BJ (cell line): ENCODE data around the gene SNX7. TPM values are rescaled to one million over a fixed set of nuclear protein-coding genes. Genes with fewer than 3 reads are reported as not detected.

Source experiments
- CTCF ChIA-PET: fragments of 350-600 bp; formaldehyde crosslinking; extraction: SDS; loops from one replicate; lab custom pipeline; 2021; ENCODE audit warnings: antibody characterized with exemption, inconsistent platforms; lab: Yijun Ruan, JAX
- POLR2A ChIA-PET: fragments of 300-600 bp; sonication (Branson Sonifier 250); formaldehyde crosslinking; extraction: SDS; loops from one replicate; lab custom pipeline; 2021; ENCODE audit warnings: antibody characterized with exemption; lab: Charles Lee
- DNase-seq: peaks from one replicate; pipeline ENCODE4 v3.0.0-alpha.2; 2011; ENCODE audit warnings: low read depth
- H3K27me3 ChIP-seq: 2 replicates; pipeline ENCODE4 v1.6.0; 2011; ENCODE audit warnings: low read length; ENCODE audit not compliant: control insufficient read depth, insufficient read depth
- H3K36me3 ChIP-seq: 2 replicates; pipeline ENCODE4 v1.5.1; 2011; ENCODE audit warnings: low read length; ENCODE audit not compliant: control insufficient read depth, insufficient read depth
- H3K4me3 ChIP-seq: 2 replicates; pipeline ENCODE4 v1.5.1; 2011; ENCODE audit warnings: low read depth, mild to moderate bottlenecking, control low read depth, low read length
- CTCF ChIP-seq: IDR thresholded peaks from 2 replicates; pipeline ENCODE4 v1.5.1; 2011; ENCODE audit warnings: low read depth, mild to moderate bottlenecking, control low read depth, inconsistent platforms, low read length, moderate library complexity; ENCODE audit not compliant: insufficient read depth
- polyA plus RNA-seq: library from polyadenylated mRNA; depleted of rRNA; stranded (reverse); fragments of >200 nt; gene quantifications from 2 replicates; pipeline ENCODE4 v1.2.3, GENCODE V29; 2011

Gene SNX7
- polyA plus RNA-seq, 1 experiment = 13.4 TPM

DNA sequence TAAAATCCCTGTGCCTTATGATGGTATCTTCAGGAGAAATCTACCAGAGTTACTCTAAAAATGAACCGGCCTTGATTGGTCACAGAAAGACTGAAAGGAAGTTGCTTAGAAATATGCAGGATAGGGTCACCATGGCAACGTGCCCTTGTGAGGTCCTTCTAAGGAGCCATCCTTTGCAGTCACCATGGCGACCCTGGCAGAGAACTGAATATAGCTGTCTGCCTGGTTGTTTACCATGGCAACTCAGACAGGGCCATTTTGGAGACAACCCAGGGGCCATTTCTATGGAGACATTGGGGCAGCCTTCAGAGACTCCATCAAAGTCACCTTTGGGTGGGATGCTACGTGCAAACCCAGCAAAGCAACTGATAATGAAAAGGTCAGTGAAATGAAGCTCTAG is 43.0 kb downstream of the SNX7 start:
- no peak for DNase-seq
- TF ChIP-seq CTCF = no peak
- no peaks in the 10 kb centered on the region for H3K27me3 ChIP-seq
- H3K4me3 ChIP-seq = no peak overlapping the region
- ChIA-PET CTCF (no interaction called here), POLR2A (no interaction called here)
- H3K36me3 ChIP-seq = no peaks in the 10 kb centered on the region; the same call in 1 of the 2 replicates

DNA sequence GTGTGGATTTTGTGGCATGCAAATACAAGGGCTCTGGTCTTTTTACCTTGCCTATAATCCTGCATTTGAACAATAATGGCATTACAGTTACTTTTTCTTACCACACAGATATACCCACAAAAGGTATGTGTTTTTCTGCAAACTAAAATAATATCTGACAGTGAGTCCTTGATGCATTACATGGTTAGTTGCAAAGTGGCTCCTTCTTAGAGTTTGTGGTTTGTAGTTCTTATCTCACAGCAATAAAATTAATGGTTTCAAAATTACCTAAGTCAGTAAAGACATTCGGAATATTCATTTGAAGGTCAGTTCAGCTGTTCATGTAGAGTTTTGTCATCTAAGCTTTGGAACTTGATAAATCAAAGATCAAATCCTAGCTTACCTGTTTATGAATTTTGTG is 43.5 kb downstream of the SNX7 start:
- Histone ChIP-seq H3K36me3 (no peaks in the 10 kb centered on the region; the same call in 1 of the 2 replicates), H3K4me3 (no peak overlapping the region), H3K27me3 (no peaks in the 10 kb centered on the region)
- ChIA-PET POLR2A (no interaction called here), CTCF (no interaction called here)
- no peak for DNase-seq
- no peak for TF ChIP-seq CTCF

DNA sequence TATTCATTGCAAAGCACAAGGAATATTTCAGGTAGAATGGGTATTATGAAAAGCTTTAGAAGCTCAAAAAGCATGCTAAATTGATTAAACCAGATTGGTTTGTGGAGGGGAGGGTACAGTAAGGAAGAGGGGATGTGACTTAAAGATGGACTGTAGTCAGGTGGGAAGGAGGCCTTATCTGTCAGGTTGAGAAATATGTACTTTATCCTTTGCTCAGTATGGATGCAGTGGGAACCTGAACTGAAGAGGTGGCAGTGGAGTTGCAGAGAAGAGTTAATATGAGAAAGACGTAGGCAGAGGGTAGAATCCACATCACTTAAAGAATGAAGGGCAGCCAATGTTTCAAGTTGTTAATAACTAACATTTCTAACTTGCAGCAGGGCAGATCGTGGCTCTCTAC is 44.1 kb downstream of the SNX7 start:
- DNase-seq = no peak
- CTCF ChIA-PET = interaction anchor here (0.7 kb wide), 1 partner anchor 761 kb away, joined by 3 read pairs; no protein-coding TSS in a partner anchor
- POLR2A ChIA-PET = no interaction called here

GRCh38 chr1:98706173-98706843 is 44.8 kb downstream of the SNX7 start:
- no peak for TF ChIP-seq CTCF
- no peak for DNase-seq
- no peaks in the 10 kb centered on the region for H3K27me3 ChIP-seq
- no peaks in the 10 kb centered on the region; the same call in 1 of the 2 replicates for H3K36me3 ChIP-seq
- ChIA-PET POLR2A (no interaction called here), CTCF (interaction anchor here (0.7 to 0.8 kb wide), 3 partner anchors 23 to 760 kb away, joined by 3 read pairs; no protein-coding TSS in a partner anchor)
- no peak overlapping the region for H3K4me3 ChIP-seq

More for the DNA sequence above, 44.1 kb downstream of the SNX7 start:
- Histone ChIP-seq H3K36me3 (no peaks in the 10 kb centered on the region; the same call in 1 of the 2 replicates), H3K27me3 (no peaks in the 10 kb centered on the region), H3K4me3 (no peak overlapping the region)
- TF ChIP-seq CTCF = no peak

GRCh38 chr1:98707556-98707955 is 46.0 kb downstream of the SNX7 start:
- Histone ChIP-seq H3K4me3 (no peak overlapping the region), H3K27me3 (no peaks in the 10 kb centered on the region), H3K36me3 (no peaks in the 10 kb centered on the region; the same call in 1 of the 2 replicates)
- ChIA-PET POLR2A (no interaction called here), CTCF (no interaction called here)
- DNase-seq = no peak
- TF ChIP-seq CTCF = no peak
